ENCODE data around the gene NFE2. TPM values are rescaled to one million over a fixed set of nuclear protein-coding genes. Genes with fewer than 3 reads are reported as not detected.

Gene NFE2
- total RNA-seq, 4 donors from 2014 or later, result 0.40 to 1.2 TPM; not detected in 2

- H3K4me3 ChIP-seq, result no peak overlapping the region
- intact Hi-C loops (cut with DNase I; ENCODE audit: low total_unique reads), result no loop called here
Measured at GRCh38 chr12:54304187-54304810, 3.5 kb upstream of the NFE2 start.

GRCh38 chr12:54303640-54304039 is 2.8 kb upstream of the NFE2 start:
- H3K4me1 ChIP-seq, result no peaks in the 10 kb centered on the region
- intact Hi-C loops (cut with DNase I; ENCODE audit: low total_unique reads), result no loop called here
- H3K36me3 ChIP-seq, result no peaks in the 10 kb centered on the region
- TF ChIP-seq CTCF (IDR thresholded peaks at IDR 0.05), result no peak
- no peaks in the 10 kb centered on the region for H3K9me3 ChIP-seq
- H3K27me3 ChIP-seq, result peaks cover 0 to 5% of the 10 kb centered on the region in 2 donors
- H3K27ac ChIP-seq, result no peak overlapping the region
- H3K4me3 ChIP-seq, result no peak overlapping the region
- no peak for DNase-seq

More at GRCh38 chr12:54304187-54304810, 3.5 kb upstream of the NFE2 start:
- DNase-seq, result peak; percentile 28 to 33
- H3K4me1 ChIP-seq, result no peaks in the 10 kb centered on the region
- no peaks in the 10 kb centered on the region for H3K36me3 ChIP-seq
- no peaks in the 10 kb centered on the region for H3K9me3 ChIP-seq
- peaks cover 0 to 5% of the 10 kb centered on the region in 2 donors for H3K27me3 ChIP-seq
- no peak overlapping the region for H3K27ac ChIP-seq
- TF ChIP-seq CTCF (IDR thresholded peaks at IDR 0.05) (no peak), POLR2A (IDR thresholded peaks at IDR 0.05) (no peak)

GRCh38 chr12:54301428-54302048 is 723 bp upstream of the NFE2 start:
- Histone ChIP-seq H3K27me3 (peaks cover 0 to 5% of the 10 kb centered on the region in 2 donors), H3K27ac (no peak overlapping the region), H3K4me1 (no peaks in the 10 kb centered on the region), H3K4me3 (no peak overlapping the region), H3K9me3 (no peaks in the 10 kb centered on the region), H3K36me3 (no peaks in the 10 kb centered on the region)
- no peak for DNase-seq
- intact Hi-C loops (cut with DNase I; ENCODE audit: low total_unique reads), result no loop called here
- TF ChIP-seq POLR2A (IDR thresholded peaks at IDR 0.05), result no peak
- no peak for TF ChIP-seq CTCF (IDR thresholded peaks at IDR 0.05)

- H3K4me1 ChIP-seq, result no peaks in the 10 kb centered on the region
- no peaks in the 10 kb centered on the region for H3K36me3 ChIP-seq
- peaks cover 0 to 5% of the 10 kb centered on the region in 2 donors for H3K27me3 ChIP-seq
- TF ChIP-seq CTCF (IDR thresholded peaks at IDR 0.05) (no peak), POLR2A (IDR thresholded peaks at IDR 0.05) (no peak)
- no peak for DNase-seq
- intact Hi-C loops (cut with DNase I; ENCODE audit: low total_unique reads), result no loop called here
- H3K27ac ChIP-seq, result no peak overlapping the region
- H3K9me3 ChIP-seq, result no peaks in the 10 kb centered on the region
- H3K4me3 ChIP-seq, result no peak overlapping the region
Measured at GRCh38 chr12:54300225-54300731, 537 bp downstream of the NFE2 start.

GRCh38 chr12:54299515-54300224 is 1.1 kb downstream of the NFE2 start:
- no peak for TF ChIP-seq POLR2A (IDR thresholded peaks at IDR 0.05)
- TF ChIP-seq CTCF (IDR thresholded peaks at IDR 0.05), result no peak
- Histone ChIP-seq H3K9me3 (no peaks in the 10 kb centered on the region), H3K27ac (no peak overlapping the region), H3K27me3 (peaks cover 0 to 3% of the 10 kb centered on the region in 2 donors), H3K4me1 (no peaks in the 10 kb centered on the region), H3K36me3 (no peaks in the 10 kb centered on the region), H3K4me3 (no peak overlapping the region)
- no peak for DNase-seq
- intact Hi-C loops (cut with DNase I; ENCODE audit: low total_unique reads), result loop anchor here (10.0 kb wide), 1 partner anchor 65 kb away; the partner anchor contains the start of gene GPR84

Measured in uterus (tissue), 4 donors.